ENCODE results near the gene VANGL1. TPM values are rescaled to one million over a fixed set of nuclear protein-coding genes. Genes with fewer than 3 reads are reported as not detected.

VANGL1 gene
- total RNA-seq, 1 experiment from 2014 or later: 13.6 TPM

DNA sequence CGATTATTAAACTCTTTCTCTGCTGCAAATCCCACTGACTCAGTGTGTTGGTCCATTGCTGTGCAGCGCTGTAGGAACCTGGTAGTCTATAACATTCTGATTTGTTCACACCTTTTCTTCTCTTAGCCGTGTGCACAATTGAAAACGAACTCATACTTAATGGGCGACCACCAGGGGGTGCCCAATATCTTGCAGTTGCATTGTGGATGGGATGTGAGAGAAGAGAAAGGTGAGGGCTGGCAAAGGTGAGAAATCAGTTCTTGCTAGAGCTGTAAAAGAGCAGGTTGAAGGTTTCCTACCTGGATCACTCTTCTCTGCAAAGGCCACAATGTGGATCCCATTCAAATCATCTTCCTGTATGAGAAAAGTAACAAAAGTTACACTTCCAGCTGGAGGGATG, 75.8 kb downstream of the VANGL1 start:
- Mint-ChIP-seq H3K27ac (no peak overlapping the region), H3K4me1 (peaks cover 18 to 21% of the 10 kb centered on the region in 2 experiments), H3K27me3 (ENCODE audit: low read depth) (peaks cover 2% of the 10 kb centered on the region; the same call in 1 of the 2 replicates), H3K36me3 (ENCODE audit: insufficient read depth in 1 of 3, low read depth in 3 of 3) (no peaks in the 10 kb centered on the region), H3K4me3 (no peak overlapping the region), H3K9me3 (peaks cover 0 to 4% of the 10 kb centered on the region in 2 experiments; a peak in 1 of 5 replicates)
- no peak overlapping the region for H4K91ac ChIP-seq (ENCODE audit: insufficient read length, low read depth, low read length)
- H2AFZ ChIP-seq (ENCODE audit: low read length): no peak overlapping the region
- H2AK5ac ChIP-seq (ENCODE audit: insufficient read length, low read length): no peak overlapping the region
- no peak overlapping the region for H3K27ac ChIP-seq (ENCODE audit: insufficient read length, low read depth, low read length)
- no peaks in the 10 kb centered on the region for H3K79me2 ChIP-seq (ENCODE audit: insufficient read depth, low read length)
- no peaks in the 10 kb centered on the region for H3K9me3 ChIP-seq (ENCODE audit: control insufficient read depth, low read depth, low read length)
- TF ChIP-seq, protein P1, sequence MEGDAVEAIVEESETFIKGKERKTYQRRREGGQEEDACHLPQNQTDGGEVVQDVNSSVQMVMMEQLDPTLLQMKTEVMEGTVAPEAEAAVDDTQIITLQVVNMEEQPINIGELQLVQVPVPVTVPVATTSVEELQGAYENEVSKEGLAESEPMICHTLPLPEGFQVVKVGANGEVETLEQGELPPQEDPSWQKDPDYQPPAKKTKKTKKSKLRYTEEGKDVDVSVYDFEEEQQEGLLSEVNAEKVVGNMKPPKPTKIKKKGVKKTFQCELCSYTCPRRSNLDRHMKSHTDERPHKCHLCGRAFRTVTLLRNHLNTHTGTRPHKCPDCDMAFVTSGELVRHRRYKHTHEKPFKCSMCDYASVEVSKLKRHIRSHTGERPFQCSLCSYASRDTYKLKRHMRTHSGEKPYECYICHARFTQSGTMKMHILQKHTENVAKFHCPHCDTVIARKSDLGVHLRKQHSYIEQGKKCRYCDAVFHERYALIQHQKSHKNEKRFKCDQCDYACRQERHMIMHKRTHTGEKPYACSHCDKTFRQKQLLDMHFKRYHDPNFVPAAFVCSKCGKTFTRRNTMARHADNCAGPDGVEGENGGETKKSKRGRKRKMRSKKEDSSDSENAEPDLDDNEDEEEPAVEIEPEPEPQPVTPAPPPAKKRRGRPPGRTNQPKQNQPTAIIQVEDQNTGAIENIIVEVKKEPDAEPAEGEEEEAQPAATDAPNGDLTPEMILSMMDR (conservative IDR thresholded peaks at IDR 0.05): peak; percentile 75
- H4K8ac ChIP-seq (replicated peaks; ENCODE audit: insufficient read length, low read depth, low read length): no peak overlapping the region
- no peak overlapping the region for H3K23ac ChIP-seq (ENCODE audit: insufficient read length, low read depth, low read length)
- H3K4ac ChIP-seq (ENCODE audit: low read depth, low read length): no peak overlapping the region
- H2BK12ac ChIP-seq (ENCODE audit: insufficient read length, low read depth, low read length): no peak overlapping the region
- H3K4me2 ChIP-seq (ENCODE audit: insufficient read depth, insufficient read length, low read length): no peak overlapping the region
- H2BK15ac ChIP-seq (ENCODE audit: low read depth, low read length): no peak overlapping the region
- no peak overlapping the region for H2BK20ac ChIP-seq (ENCODE audit: low read depth, low read length, poor library complexity, severe bottlenecking)
- WGBS (ENCODE audit: extremely low coverage, insufficient read length, low lambda C conversion rate): no CpG with 5 or more reads among the region's 5 CpGs
- no peak overlapping the region for H3K14ac ChIP-seq (ENCODE audit: insufficient read depth, low read length)
- no peak overlapping the region for H2BK120ac ChIP-seq (ENCODE audit: low read depth, low read length, poor library complexity, severe bottlenecking)
- no peak overlapping the region for H4K5ac ChIP-seq (ENCODE audit: insufficient read length, low read depth, low read length)
- H2BK5ac ChIP-seq (ENCODE audit: insufficient read length, low read length): no peak overlapping the region
- no peak overlapping the region for H3K18ac ChIP-seq (ENCODE audit: insufficient read length, low read depth, low read length)
- DNase-seq: peak; percentile 69
- H3K79me1 ChIP-seq (ENCODE audit: insufficient read depth, low read depth, low read length, poor library complexity, severe bottlenecking): no peaks in the 10 kb centered on the region
- H3T11ph ChIP-seq (ENCODE audit: low read length): no peak overlapping the region
- no peaks in the 10 kb centered on the region; the same call in 1 of the 2 replicates for H3K4me1 ChIP-seq (ENCODE audit: insufficient read depth, low read length)
- H3K27me3 ChIP-seq (ENCODE audit: insufficient read depth, low read length): no peaks in the 10 kb centered on the region; the same call in 1 of the 2 replicates
- H3K23me2 ChIP-seq (ENCODE audit: insufficient read length, low read depth, low read length, poor library complexity, severe bottlenecking): no peaks in the 10 kb centered on the region
- no peak overlapping the region for H3K9ac ChIP-seq (ENCODE audit: extremely low read depth, insufficient read length, low read length)
- H3K56ac ChIP-seq (ENCODE audit: insufficient read length, low read depth, low read length): no peak overlapping the region
- H4K20me1 ChIP-seq (ENCODE audit: control insufficient read depth, insufficient read depth, insufficient read length): no peaks in the 10 kb centered on the region

Measured in H9 (cell line).